ENCODE measurements around the gene MYCBP. TPM values are rescaled to one million over a fixed set of nuclear protein-coding genes. Genes with fewer than 3 reads are reported as not detected.

Gene MYCBP
- polyA plus RNA-seq, 10 donors, result 17.6 to 25.0 (median 20.7) TPM

- no peak for DNase-seq
These were observed 45.8 kb downstream of the MYCBP start for GRCh38 chr1:38827318-38827717.

GRCh38 chr1:38826886-38827285 is 46.3 kb downstream of the MYCBP start:
- no peak for DNase-seq

- DNase-seq, result no peak
These were observed 46.9 kb downstream of the MYCBP start for GRCh38 chr1:38826262-38826661.

GRCh38 chr1:38820860-38821259 is 52.3 kb downstream of the MYCBP start:
- DNase-seq, result no peak

- DNase-seq, result no peak
These were observed 53.6 kb downstream of the MYCBP start for GRCh38 chr1:38819516-38819915.

GRCh38 chr1:38819040-38819439 is 54.1 kb downstream of the MYCBP start:
- DNase-seq, result no peak

- DNase-seq, result peak in 2 of 3 donors; percentile 49 to 63
These were observed 54.8 kb downstream of the MYCBP start for GRCh38 chr1:38818175-38818976.

- no peak for DNase-seq
These were observed 55.6 kb downstream of the MYCBP start for GRCh38 chr1:38817267-38818174.

GRCh38 chr1:38815903-38816627 is 57.1 kb downstream of the MYCBP start:
- peak in 2 of 3 donors; percentile 16 to 55 for DNase-seq

GRCh38 chr1:38814984-38815464 is 58.1 kb downstream of the MYCBP start:
- no peak for DNase-seq

GRCh38 chr1:38814444-38814983 is 58.6 kb downstream of the MYCBP start:
- no peak for DNase-seq

- no peak for DNase-seq
These were observed 60.2 kb downstream of the MYCBP start for GRCh38 chr1:38812981-38813380.

Other genes with a start within 250 kb of the MYCBP start
- 10 to 100 TPM; 20.2 to 27.3 (median 22.4) TPM for gene RRAGC, start 13.6 kb downstream of the MYCBP start, polyA plus RNA-seq (ENCODE audit: insufficient read length in 10 of 10)
- gene GJA9, start 8.2 kb upstream of the MYCBP start, polyA plus RNA-seq (ENCODE audit: insufficient read length in 10 of 10), result under 1 TPM in 7 of 10 donors, not detected in 3; 0.08 to 0.46 (median 0.20) TPM
- 1 to 10 TPM in 3 of 10 donors, under 1 TPM in 7; 0.35 to 1.3 (median 0.82) TPM for gene RHBDL2, start 68.5 kb upstream of the MYCBP start, polyA plus RNA-seq (ENCODE audit: insufficient read length in 10 of 10)
- gene AKIRIN1, start 117.9 kb upstream of the MYCBP start, polyA plus RNA-seq (ENCODE audit: insufficient read length in 10 of 10), result 10 to 100 TPM; 31.5 to 48.0 (median 39.0) TPM
- 100 to 1,000 TPM; 167 to 373 (median 270) TPM for gene NDUFS5, start 153.0 kb upstream of the MYCBP start, polyA plus RNA-seq (ENCODE audit: insufficient read length in 10 of 10)

All from muscle of back (tissue), 11 donors.